Testis (tissue), 2 donors: Measurements from ENCODE around the gene CAMKMT.

Experiments used
- POLR2A ChIP-seq: fragments of 450-650 bp; IDR thresholded peaks from one replicate; pipeline ENCODE4 v1.6.1; 2017; ENCODE audit warnings: antibody characterized with exemption, mild to moderate bottlenecking, moderate library complexity
- TF ChIP-seq, protein P1 (sequence below), 3 experiments: fragments of 450-650 bp in 2 of 3; fragments of 200-600 bp in 1 of 3; sonication (generic) in 1 of 3; IDR thresholded peaks; one replicate each; pipeline ENCODE4 v1.5.1; 2016 to 2019; ENCODE audit warnings: antibody characterized with exemption in 3 of 3, mild to moderate bottlenecking in 2 of 3, moderate library complexity in 1 of 3

DNA sequence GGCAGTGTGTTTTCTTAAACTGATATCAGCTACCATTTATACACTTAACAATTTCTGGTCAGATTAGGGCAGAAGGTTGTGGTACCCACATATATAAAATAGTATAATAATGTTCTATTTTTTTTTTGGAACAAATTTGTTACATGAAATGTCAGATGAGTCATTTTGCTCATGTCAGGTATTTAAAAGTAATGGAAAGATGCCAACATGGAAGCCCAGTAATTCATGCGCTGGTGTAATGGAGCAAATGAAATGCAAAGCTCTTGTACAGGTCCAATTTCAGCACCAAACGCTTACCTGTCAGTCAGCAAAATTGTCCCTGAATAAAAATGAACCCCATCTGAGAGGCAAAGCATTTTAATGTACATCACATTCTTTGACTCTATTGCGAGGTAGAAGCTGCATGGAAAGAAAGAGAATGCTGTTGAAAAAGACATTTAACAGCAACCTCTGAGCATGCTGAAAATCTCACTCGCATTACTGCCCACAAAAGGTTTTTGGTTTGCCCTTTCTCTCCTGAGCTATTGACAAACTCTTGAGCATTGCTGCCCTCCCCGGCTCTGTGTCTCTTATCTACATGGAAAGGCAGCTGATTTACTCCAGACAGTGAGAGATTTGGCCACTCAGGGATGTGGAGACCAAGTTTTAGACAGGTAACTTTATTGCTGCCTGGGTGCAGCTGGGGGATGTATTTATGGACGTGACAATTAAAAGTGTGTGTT is 217.5 kb downstream of the CAMKMT start:
- TF ChIP-seq, protein P1, sequence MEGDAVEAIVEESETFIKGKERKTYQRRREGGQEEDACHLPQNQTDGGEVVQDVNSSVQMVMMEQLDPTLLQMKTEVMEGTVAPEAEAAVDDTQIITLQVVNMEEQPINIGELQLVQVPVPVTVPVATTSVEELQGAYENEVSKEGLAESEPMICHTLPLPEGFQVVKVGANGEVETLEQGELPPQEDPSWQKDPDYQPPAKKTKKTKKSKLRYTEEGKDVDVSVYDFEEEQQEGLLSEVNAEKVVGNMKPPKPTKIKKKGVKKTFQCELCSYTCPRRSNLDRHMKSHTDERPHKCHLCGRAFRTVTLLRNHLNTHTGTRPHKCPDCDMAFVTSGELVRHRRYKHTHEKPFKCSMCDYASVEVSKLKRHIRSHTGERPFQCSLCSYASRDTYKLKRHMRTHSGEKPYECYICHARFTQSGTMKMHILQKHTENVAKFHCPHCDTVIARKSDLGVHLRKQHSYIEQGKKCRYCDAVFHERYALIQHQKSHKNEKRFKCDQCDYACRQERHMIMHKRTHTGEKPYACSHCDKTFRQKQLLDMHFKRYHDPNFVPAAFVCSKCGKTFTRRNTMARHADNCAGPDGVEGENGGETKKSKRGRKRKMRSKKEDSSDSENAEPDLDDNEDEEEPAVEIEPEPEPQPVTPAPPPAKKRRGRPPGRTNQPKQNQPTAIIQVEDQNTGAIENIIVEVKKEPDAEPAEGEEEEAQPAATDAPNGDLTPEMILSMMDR (IDR thresholded peaks at IDR 0.05): no peak
- no peak for TF ChIP-seq POLR2A
